Raji (cell line): ENCODE results near the gene ANKS1B.

ENCODE experiments used
- POLR2A ChIP-seq: IDR thresholded peaks from 2 replicates; pipeline ENCODE4 v1.6.1; 2011; ENCODE audit warnings: low read depth, low read length, control low read depth; ENCODE audit not compliant: insufficient read depth

The ANKS1B gene

DNA sequence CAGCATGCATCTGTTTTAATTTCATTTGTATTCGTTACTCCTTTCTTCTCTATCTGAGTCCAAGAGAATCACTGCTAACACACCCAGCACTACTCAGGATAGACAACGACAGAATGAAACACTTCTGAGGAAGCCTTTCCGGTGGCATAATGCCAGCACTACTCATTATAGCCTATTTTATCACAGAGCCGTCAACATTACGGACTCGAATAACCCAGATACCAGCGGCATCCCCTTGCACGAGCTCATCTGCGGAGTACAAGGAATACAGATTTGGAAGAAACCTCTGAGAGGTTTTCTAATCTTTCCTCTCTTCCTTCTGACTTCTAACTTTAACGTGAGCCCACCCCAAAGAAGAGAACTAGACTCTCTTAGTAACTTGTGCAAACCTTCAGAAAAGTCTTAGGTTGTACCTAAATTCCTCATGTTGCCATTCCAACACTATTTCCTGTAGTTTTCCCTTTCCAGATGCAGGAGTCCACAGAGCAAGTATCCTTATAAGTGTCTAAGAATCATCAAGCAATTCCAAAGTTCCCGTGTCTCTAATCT is 1091.5 kb downstream of the ANKS1B start:
- no peak for TF ChIP-seq POLR2A

DNA sequence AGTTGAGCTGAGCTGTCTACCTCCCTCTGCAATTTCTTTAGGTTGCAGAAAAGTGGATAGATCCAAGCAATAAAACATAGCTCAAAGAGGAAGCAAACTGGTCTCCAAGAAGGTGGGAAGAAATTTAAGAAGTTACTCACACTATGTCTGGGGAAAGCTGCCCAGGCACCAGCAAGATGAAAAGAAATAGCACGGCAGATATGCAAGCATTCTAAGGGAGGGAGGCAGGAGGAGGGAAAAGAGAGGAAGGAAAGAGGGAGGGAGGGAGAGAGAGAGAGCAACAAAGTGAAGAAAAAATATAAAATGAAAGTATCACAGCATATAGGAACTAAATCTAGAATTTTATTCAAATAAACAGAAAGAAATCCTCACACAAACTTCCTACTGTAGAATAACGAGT is 1099.0 kb downstream of the ANKS1B start:
- TF ChIP-seq POLR2A, result no peak

DNA sequence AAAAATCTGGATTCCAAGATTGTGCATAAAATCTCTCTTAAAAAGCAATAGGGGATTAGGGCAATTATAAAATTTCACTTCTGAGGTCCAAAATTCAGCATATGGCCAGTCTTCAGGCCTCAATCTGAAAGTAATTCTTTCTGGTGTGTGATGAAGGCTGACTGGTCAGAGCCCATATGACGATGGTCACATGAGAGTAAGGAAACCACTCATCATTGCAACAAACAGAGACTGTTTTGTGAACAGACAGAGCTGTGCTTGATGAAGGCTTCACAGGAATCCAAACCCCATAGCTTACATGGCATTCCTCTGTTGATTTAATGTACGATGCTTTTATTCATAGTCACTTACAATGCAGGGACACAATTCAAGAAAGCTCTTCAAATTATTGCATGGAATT is 1101.5 kb downstream of the ANKS1B start:
- no peak for TF ChIP-seq POLR2A

DNA sequence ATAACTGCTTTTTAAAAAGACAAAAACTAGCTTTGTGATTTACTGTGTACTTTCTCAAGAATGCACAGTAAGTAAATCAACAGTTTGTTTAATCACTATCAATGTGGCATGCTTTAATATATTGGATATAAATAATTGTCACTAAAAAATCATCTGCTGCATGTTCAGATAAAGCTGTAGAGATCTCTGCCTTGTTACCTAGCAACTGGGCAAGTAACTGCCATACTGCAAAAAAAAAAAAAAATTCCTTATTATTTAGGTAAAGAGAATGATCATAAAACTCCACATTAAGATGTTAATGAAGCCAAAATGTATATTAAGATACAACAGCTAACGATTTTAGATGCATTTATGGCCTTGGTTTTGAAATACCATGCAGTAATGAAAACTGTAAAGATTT is 1102.2 kb downstream of the ANKS1B start:
- no peak for TF ChIP-seq POLR2A

DNA sequence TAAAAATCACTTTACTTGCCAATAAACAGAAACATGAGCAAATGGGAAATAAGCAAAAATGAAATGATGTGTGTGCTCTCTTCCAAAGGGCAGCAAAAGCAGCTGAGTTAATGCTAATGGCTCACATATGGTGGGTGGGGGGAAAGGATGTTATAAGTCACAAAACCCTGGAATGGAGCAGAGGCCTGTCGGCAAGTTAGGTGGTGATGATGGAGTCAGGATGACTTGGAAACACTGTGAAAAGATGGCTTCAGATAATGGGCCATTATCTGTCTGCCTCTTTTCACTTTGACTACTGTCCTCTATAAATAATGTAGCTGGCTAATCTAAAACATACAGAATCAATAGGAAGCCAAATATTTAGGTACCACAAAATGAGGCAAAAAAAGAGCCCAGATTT is 1111.0 kb downstream of the ANKS1B start:
- TF ChIP-seq POLR2A, result no peak

DNA sequence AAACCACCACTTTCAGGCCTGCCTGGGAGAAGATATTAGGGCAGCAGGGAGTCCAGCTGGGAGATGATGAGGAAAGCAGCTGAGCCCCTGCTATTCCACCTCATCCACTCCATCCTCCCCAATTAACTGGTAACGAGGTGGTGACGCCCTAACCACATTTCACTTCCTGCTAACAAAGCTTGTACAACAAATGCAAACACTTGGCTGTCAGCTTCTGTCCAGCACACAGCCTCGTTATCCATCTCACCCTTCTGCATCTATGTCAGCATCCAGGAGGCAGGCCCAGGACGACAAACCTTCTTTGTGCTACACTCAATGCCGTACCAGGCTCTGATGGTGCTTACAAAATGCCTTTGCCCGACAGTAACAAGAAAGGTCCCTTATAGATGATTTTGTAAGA is 1114.2 kb downstream of the ANKS1B start:
- TF ChIP-seq POLR2A, result no peak

DNA sequence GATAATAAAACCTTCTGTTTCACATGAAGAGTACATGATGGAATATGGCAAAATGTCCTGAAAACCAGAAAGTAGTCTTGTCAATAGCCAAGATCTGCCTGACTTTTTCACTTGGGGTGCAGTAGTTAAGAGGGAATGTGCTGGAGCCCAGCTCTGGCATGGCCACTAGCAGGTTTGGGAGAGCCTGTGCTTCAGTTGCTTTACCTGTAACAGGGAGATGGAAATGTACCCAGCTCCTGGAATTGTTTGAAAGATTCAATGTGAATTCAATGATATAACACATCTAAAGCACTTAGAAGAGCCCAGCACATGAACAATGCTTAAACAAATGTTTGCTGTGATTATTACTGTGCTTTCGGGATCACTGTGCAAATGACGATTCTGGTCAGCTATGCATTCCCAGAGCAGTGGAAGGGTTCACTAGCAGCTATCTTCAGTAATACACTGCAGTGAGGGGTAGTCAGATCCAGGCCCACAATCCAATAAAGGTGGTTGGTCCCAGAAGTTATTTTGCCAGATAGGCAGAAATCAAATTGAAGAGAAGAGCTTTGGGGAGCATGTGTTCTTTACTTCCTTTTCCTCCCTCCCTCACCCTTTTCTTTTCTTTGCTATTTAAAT is 1114.7 kb downstream of the ANKS1B start:
- TF ChIP-seq POLR2A, result no peak

DNA sequence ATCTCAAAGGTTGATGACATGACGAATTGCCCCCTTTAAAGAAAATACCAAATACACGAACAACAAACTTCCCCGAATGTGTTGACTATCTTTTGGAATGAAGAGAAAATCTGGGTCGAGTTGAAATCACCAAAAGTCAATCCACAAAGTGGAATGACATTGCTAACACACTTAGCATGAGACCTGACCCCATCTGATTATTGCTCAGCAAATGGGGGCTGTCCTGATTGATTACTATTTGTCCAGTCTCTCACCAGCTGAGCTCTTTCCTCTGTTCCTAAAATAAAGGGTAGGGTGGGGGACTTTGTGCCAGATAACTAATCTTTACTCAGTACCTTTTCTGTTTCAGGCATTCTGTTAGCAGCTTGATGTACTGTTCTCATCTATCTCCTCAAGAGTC is 1116.2 kb downstream of the ANKS1B start:
- TF ChIP-seq POLR2A, result no peak

DNA sequence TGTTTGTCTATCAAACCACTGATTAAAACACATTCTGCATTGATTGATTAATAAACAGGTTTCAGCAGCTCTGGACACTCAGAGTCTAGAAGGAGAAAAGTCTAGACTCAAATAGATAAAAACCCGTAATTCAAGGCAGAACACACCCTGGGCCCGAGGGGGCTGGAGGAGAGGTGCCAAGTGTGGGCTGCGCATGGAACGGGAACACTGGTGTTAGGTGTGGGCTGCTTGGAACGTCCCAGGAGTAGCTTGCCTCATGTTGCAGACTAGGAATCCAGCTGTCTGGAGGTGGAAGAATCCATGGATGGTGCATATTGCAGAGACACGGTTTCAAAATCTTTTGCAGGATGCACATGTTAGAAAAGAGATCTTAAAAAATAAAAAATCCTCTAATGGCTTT is 1116.7 kb downstream of the ANKS1B start:
- no peak for TF ChIP-seq POLR2A

DNA sequence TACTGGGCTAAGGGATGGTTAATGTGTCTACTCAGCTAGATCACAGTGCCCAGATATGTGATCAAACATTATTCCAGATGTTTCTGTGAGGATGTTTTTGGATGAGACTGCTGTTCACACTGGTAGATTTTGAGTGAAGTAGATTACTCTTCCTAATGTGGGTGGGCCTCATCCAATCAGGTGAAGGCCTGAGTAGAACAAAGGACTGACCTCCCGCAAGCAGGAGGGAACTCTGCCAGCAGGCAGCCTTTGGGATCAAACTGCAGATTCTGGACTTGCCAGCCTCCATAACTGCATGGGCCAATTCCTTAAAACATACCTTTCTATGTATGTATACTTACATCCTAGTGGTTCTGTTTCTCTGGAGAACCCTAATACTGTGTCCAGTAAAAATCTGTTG is 1120.4 kb downstream of the ANKS1B start:
- no peak for TF ChIP-seq POLR2A

DNA sequence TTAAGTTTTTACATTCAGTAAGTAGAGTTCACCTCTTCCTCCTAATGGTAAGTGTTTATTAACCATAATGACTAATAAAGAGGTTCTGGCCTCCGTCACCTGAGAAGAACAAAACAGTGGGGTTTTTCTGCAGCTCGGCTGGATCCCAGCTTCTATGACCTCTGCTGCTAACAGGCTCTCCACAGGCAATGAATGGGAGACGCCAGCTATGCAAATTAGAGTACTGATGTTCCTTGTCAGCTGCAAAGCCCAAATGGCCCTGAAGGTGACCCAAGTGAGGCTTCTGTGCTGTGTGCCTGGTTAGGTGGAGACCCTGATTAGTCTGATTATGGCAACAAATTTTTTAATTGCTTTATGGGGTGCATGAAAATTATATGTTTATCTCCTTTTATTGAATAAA is 1121.6 kb downstream of the ANKS1B start:
- TF ChIP-seq POLR2A, result no peak

DNA sequence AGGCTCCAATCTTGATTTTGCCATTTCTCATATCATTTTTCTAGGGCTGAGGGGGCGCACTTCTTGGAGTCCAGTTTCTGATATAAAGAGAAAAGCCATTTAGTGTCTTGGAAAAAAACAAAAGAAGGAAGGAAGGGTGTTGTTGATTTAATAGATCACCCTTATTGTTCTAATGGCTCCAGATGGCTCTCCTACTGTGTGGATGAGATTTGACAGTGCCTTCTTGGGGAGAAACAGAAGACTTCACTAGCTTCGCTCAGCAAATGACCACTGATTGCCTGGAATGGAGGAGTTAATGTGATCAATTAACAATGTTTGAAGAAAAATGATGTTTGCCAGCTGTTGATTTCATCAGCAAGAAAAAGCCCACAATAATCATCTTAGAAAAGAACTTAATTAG is 1123.5 kb downstream of the ANKS1B start:
- TF ChIP-seq POLR2A, result no peak

DNA sequence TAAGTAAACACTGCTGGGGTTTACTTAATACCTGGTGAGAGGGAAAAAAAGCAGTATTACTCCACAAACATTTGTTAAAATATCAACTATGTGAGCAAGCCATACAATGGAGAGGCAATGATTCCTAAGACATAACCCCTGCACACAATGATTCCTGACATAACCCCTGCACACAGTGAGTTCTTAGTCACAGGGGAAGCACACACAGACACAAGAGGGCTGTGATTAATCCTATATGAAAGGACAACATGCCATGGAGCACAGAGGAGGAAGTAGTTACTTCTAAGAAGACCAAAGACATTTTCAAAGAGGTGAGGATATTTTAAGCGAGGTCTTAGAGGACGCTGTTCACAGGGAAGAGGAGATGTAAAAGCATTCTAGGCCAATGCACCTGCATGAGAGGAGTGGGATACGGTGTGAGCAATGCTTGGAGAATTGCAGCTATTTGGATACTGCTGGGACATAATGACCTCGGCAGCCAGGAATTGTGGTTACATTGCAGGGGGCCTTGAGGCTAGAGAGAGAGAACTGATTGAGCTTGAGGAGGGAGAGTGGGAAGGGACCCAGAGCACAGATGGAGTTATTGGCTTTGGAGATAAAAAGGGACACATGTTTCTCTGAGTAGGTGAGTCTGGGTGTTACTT is 1127.7 kb downstream of the ANKS1B start:
- TF ChIP-seq POLR2A, result no peak

DNA sequence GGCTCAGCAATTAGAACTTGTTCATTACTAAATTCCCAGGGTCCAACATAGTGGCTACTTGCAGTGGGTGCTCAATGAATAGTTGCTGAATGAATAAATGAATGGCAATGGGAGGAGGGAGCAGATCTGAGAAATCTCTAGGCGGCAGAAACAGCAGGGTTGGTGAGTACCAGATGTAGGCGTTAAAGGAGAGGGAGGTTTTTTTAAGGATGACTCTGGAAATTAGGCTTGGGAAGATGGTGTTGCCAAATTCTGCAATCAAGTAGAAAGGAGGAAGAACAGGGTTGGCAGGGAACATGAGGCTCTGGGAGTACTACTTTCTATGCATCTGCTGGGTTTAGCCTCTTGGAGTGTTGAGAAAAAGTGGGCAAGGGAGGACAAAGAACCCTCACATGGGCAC is 1132.6 kb downstream of the ANKS1B start:
- no peak for TF ChIP-seq POLR2A

DNA sequence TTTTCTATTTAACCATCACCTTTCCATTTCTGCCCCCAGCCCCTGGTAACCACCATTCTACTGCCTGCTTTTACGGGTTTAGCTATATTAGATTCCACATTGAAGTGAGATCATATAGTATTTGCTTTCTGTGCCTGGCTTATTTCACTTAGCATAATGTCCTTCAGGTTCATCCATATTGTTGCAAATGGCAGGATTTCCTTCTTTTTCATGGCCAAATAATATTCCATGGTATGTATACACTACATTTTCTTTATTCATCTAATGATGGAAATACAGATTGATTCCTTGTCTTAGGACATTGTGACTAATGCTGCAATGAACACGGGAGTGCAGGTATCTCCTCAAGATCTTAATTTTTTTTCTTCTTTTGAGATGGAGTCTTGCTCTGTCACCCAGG is 1137.5 kb downstream of the ANKS1B start:
- no peak for TF ChIP-seq POLR2A

DNA sequence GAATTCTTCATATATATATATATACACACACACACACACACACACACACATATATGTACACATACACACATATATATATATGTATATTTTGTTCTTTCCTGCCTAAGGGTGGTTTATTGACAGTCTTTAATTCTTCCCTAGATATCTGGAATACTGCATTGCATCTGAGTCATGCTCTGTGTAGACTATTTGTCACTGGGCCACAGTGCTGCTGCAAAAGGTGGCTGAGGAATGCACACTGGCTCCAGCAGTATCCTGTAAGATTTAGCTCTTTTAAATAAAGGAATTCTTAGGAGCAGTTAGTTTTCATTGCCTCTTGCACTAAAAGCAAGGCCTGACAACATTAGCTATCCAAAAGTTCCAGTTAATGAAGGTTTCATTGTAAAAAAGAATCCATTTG is 1138.8 kb downstream of the ANKS1B start:
- no peak for TF ChIP-seq POLR2A

DNA sequence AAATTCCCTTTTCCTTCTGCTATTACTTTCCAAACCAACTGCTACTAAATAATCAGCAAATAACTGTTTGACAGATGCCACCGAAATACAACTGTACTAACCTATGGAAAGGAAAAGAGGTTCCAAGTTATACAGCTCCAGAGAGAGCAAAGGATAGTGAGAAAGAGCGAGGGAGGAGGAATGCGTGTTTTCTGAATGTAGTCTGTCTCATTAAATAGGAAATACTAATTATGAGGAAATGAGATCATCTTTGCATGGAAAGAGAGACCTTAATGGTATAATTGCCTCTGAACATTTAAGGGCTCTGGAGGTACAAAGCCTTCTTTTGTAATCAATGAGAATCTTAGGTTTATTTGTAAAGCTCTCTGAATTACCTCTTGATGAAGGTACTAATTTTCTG is 1144.4 kb downstream of the ANKS1B start:
- no peak for TF ChIP-seq POLR2A
